Frontal cortex (tissue), 4 donors: ENCODE measurements around the gene RNF114. TPM values are rescaled to one million over a fixed set of nuclear protein-coding genes. Genes with fewer than 3 reads are reported as not detected.
"Not testable (repeated sequence)": the region's sequence is repeated elsewhere in the genome, so short reads cannot be mapped to it uniquely, and the experiment has no call there.

Experiments
- DNase-seq, 2 donors: peaks; one replicate each; pipeline ENCODE4 v3.0.0; 2012; ENCODE audit warnings: low spot score in 2 of 2
- FAIRE-seq: peaks from 2 replicates; lab custom pipeline; 2012; peaks lifted over from hg19 to GRCh38; lab: Jason Lieb, UNC
- total RNA-seq: library from RNA; depleted of rRNA; stranded (reverse); fragments of >200 nt; gene quantifications from one replicate; pipeline ENCODE4 v1.2.3, GENCODE V29; 2014
- donor health status: control.
- donor health status: control.
- donor health status: control.

Gene RNF114
- total RNA-seq, 1 donor from 2014 or later = 31.0 TPM

- not testable (repeated sequence) for FAIRE-seq, DNase-seq
These were observed 19.7 kb downstream of the RNF114 start for GRCh38 chr20:49955830-49956396.

GRCh38 chr20:49956689-49957088 lies 20.5 kb downstream of the RNF114 start:
- DNase-seq = no peak
- no peak for FAIRE-seq

- FAIRE-seq = peak; percentile 63
- not testable (repeated sequence) for DNase-seq
These were observed 21.1 kb downstream of the RNF114 start for GRCh38 chr20:49957089-49957938.

- DNase-seq (no peak), FAIRE-seq (no peak)
These were observed 25.2 kb downstream of the RNF114 start for GRCh38 chr20:49961413-49961812.

GRCh38 chr20:49964964-49965780 lies 29.0 kb downstream of the RNF114 start:
- FAIRE-seq (no peak), DNase-seq (no peak)

GRCh38 chr20:49965781-49966305 lies 29.6 kb downstream of the RNF114 start:
- FAIRE-seq (no peak), DNase-seq (no peak)

GRCh38 chr20:49966861-49967260 lies 30.7 kb downstream of the RNF114 start:
- DNase-seq (no peak), FAIRE-seq (no peak)

- FAIRE-seq (no peak), DNase-seq (no peak)
These were observed 33.0 kb downstream of the RNF114 start for GRCh38 chr20:49969234-49969633.

GRCh38 chr20:49969946-49970345 lies 33.7 kb downstream of the RNF114 start:
- FAIRE-seq = no peak
- no peak for DNase-seq

- FAIRE-seq (no peak), DNase-seq (no peak)
These were observed 34.3 kb downstream of the RNF114 start for GRCh38 chr20:49970498-49970897.

GRCh38 chr20:49973981-49974380 lies 37.8 kb downstream of the RNF114 start:
- FAIRE-seq (no peak), DNase-seq (no peak)

- no peak for FAIRE-seq
- no peak for DNase-seq
These were observed 40.3 kb downstream of the RNF114 start for GRCh38 chr20:49976542-49976941.

- DNase-seq, FAIRE-seq: not testable (repeated sequence)
These were observed 41.5 kb downstream of the RNF114 start for GRCh38 chr20:49977740-49978139.

GRCh38 chr20:49978685-49979029 lies 42.5 kb downstream of the RNF114 start:
- no peak for DNase-seq
- FAIRE-seq = no peak

GRCh38 chr20:49979030-49979832 lies 43.0 kb downstream of the RNF114 start:
- DNase-seq (peak; percentile 78 to 81), FAIRE-seq (no peak)

GRCh38 chr20:49980140-49981008 lies 44.2 kb downstream of the RNF114 start:
- FAIRE-seq = no peak
- DNase-seq = no peak

GRCh38 chr20:49981218-49982071 lies 45.2 kb downstream of the RNF114 start:
- FAIRE-seq = no peak

GRCh38 chr20:49982072-49982345 lies 45.8 kb downstream of the RNF114 start:
- DNase-seq (no peak), FAIRE-seq (no peak)

More at GRCh38 chr20:49981218-49982071, 45.2 kb downstream of the RNF114 start:
- DNase-seq = no peak
